Prostate gland (tissue), 2 donors: ENCODE data around the gene ANGPTL4. TPM values are rescaled to one million over a fixed set of nuclear protein-coding genes. Genes with fewer than 3 reads are reported as not detected.
A peak's percentile ranks its signal among the peaks of the same experiment; 100 is the strongest.
"Not testable (repeated sequence)": the region's sequence is repeated elsewhere in the genome, so short reads cannot be mapped to it uniquely, and the experiment has no call there.

ENCODE experiments used
- DNase-seq: peaks from one replicate; pipeline ENCODE4 v3.0.0-alpha.2; 2019; ENCODE audit warnings: low spot score
- H3K27ac ChIP-seq, 2 donors: fragments of 200-600 bp; sonication (generic); 2 replicates each; pipeline ENCODE4 v1.5.1; 2017 to 2019
- H3K27me3 ChIP-seq: fragments of 200-600 bp; sonication (generic); replicated peaks from 2 replicates; pipeline ENCODE4 v1.5.1; 2019; ENCODE audit not compliant: insufficient read depth
- H3K36me3 ChIP-seq, 2 donors: fragments of 200-600 bp; sonication (generic); 1 replicate in 1 of 2; 2 replicates in 1 of 2; pipeline versions ENCODE4 v1.5.1 to v1.8.1; 2017 to 2019
- H3K4me1 ChIP-seq: fragments of 200-600 bp; sonication (generic); replicated peaks from 2 replicates; pipeline ENCODE4 v1.5.1; 2019
- H3K4me3 ChIP-seq, 2 donors: fragments of 200-600 bp; sonication (generic); 2 replicates each; pipeline ENCODE4 v1.5.1; 2017 to 2019
- H3K9me3 ChIP-seq: fragments of 200-600 bp; sonication (generic); 2 replicates; pipeline ENCODE4 v1.5.1; 2017
- POLR2A ChIP-seq: fragments of 450-650 bp; IDR thresholded peaks from one replicate; pipeline ENCODE4 v1.6.1; 2016; ENCODE audit warnings: antibody characterized with exemption, mild to moderate bottlenecking
- POLR2AphosphoS5 ChIP-seq: sonication (generic); formaldehyde crosslinking; IDR thresholded peaks from one replicate; pipeline ENCODE4 v1.6.1; 2017; ENCODE audit warnings: antibody characterized with exemption
- WGBS: methylation state at CpG from one replicate; pipeline ENCODE4 v1.1.5; 2018; 5-methylcytosine and 5-hydroxymethylcytosine counted together
- intact Hi-C: fragments of 100-400 bp; cut with DNase I; formaldehyde crosslinking; loops from one replicate; pipeline ENCODE4 v1.14.2; 2022
- total RNA-seq, 2 donors: library from RNA; depleted of rRNA; stranded (reverse); fragments of >200 nt; gene quantifications; one replicate each; pipeline ENCODE4 v1.1.0, GENCODE V29; 2016
- TF ChIP-seq, protein P1 (sequence below), 4 experiments: fragments of 200-600 bp in 2 of 4; fragments of 450-650 bp in 2 of 4; sonication (generic) in 2 of 4; IDR thresholded peaks; 1 replicate in 3 of 4; 2 replicates in 1 of 4; pipeline ENCODE4 v1.5.1; 2016 to 2019; ENCODE audit warnings: antibody characterized with exemption in 4 of 4, mild to moderate bottlenecking in 2 of 4, moderate library complexity in 2 of 4

Gene ANGPTL4
- total RNA-seq, 2 donors from 2014 or later = 25.7 to 26.4 TPM

DNA sequence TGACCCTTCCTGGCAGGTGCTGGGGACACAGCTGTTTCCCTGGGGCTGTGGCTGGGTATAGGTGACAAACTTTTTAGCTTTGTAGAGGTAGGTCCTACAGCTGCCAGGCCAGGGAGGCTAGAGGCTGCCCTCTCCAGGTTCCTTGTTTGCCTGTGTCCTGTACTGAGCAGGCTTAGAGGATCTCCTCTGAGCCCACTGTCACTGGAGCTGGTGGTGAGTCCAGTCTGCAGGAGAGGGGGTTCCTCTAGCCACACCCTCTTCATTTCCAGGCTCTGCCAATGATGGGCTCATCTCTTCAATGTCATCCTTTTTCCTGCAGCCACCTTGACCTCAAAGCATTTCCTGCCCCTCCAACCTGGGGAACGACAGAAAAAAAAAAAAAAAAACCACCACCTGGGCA lies 13.6 kb downstream of the ANGPTL4 start:
- Histone ChIP-seq H3K4me1 (no peaks in the 10 kb centered on the region), H3K4me3 (no peak overlapping the region), H3K27ac (no peak overlapping the region), H3K27me3 (no peaks in the 10 kb centered on the region), H3K9me3 (no peaks in the 10 kb centered on the region), H3K36me3 (no peaks in the 10 kb centered on the region)
- WGBS = 65% methylated on average over 1 of the region's 1 CpG
- no peak for DNase-seq
- intact Hi-C loops = no loop called here
- TF ChIP-seq POLR2AphosphoS5 (no peak), POLR2A (no peak)
- TF ChIP-seq, protein P1, sequence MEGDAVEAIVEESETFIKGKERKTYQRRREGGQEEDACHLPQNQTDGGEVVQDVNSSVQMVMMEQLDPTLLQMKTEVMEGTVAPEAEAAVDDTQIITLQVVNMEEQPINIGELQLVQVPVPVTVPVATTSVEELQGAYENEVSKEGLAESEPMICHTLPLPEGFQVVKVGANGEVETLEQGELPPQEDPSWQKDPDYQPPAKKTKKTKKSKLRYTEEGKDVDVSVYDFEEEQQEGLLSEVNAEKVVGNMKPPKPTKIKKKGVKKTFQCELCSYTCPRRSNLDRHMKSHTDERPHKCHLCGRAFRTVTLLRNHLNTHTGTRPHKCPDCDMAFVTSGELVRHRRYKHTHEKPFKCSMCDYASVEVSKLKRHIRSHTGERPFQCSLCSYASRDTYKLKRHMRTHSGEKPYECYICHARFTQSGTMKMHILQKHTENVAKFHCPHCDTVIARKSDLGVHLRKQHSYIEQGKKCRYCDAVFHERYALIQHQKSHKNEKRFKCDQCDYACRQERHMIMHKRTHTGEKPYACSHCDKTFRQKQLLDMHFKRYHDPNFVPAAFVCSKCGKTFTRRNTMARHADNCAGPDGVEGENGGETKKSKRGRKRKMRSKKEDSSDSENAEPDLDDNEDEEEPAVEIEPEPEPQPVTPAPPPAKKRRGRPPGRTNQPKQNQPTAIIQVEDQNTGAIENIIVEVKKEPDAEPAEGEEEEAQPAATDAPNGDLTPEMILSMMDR (IDR thresholded peaks at IDR 0.05) = no peak

DNA sequence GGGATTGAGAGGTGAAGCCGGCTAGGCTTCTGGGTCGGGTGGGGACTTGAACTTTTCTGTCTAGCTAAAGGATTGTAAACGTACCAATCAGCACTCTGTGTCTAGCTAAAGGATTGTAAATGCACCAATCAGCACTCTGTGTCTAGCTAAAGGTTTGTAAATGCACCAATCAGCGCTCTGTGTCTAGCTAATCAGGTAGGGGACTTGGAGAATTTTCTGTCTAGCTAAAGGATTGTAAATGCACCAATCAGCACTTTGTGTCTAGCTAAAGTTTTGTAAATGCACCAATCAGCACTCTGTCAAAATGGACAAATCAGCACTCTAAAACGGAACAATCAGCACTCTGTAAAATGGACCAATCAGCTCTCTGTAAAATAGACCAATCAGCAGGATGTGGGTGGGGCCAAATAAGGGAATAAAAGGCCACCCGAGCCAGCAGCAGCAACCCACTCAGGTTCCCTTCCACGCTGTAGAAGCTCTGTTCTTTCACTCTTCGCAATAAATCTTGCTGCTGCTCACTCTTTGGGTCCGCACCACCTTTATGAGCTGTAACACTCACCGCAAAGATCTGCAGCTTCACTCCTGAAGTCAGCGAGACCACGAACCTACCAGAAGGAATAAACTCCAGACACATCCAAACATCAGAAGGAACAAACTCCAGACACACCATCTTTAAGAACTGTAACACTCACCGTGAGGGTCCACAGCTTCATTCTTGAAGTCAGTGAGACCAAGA lies 15.4 kb downstream of the ANGPTL4 start:
- H3K9me3 ChIP-seq, H3K36me3 ChIP-seq, H3K27me3 ChIP-seq, H3K4me1 ChIP-seq, DNase-seq, intact Hi-C loops, H3K4me3 ChIP-seq, H3K27ac ChIP-seq: not testable (repeated sequence)
- WGBS = 94% methylated on average over 13 of the region's 13 CpGs

DNA sequence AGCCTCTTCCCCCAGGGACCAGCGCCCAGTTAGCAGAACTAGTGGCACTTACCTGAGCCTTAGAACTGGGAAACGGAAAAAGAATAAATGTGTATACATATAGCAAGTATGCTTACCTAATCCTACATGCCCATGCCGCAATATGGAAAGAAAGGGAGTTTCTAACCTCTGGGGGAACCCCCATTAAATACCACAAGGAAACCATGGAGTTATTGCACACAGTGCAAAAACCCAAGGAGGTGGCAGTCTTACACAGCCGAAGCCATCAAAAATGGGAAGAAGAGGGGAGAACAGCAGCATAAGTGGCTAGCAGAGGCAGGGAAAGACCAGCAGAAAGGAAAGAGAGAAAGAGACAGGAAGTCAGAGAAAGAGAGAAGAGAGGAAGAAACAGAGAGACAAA lies 20.6 kb downstream of the ANGPTL4 start:
- H3K4me1 ChIP-seq, intact Hi-C loops, H3K27ac ChIP-seq, H3K27me3 ChIP-seq, H3K36me3 ChIP-seq, H3K9me3 ChIP-seq, H3K4me3 ChIP-seq, DNase-seq: not testable (repeated sequence)
- WGBS = 88% methylated on average over 4 of the region's 4 CpGs

DNA sequence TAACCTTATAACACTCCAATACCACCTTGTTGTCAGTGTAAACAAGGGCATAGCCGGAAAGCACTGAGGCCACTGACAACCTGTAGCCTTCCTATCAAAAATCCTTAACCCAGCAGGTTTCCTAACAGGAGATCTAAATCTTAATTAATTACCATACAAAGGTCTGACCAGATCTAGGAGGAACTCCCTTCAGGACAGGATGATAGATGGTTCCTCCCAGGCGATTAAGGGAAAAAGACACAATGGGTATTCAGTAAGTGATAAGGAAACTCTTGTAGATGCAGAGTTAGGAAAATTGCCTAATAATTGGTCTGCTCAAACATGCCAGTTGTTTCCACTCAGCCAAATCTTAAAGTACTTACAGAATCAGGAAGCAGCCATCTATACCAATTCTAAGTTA lies 21.1 kb downstream of the ANGPTL4 start:
- H3K4me3 ChIP-seq, H3K9me3 ChIP-seq, H3K4me1 ChIP-seq, H3K36me3 ChIP-seq, intact Hi-C loops, H3K27ac ChIP-seq, H3K27me3 ChIP-seq, DNase-seq: not testable (repeated sequence)
- WGBS = 47% methylated on average over 2 of the region's 2 CpGs

DNA sequence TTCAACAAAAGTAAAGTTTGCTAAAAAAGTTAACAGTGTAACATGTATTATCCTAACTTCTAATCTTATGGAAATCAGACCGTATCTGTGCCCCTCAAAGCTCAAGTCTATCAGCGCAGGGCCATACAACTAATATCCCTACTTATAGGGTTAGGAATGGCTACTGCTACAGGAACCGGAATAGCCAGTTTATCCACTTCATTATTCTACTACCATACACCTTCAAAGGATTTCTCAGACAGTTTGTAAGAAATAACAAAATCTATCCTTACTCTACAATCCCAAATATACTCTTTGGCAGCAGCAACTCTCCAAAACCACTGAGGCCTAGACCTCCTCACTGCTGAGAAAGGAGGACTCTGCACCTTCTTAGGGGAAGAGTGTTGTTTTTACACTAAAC lies 21.6 kb downstream of the ANGPTL4 start:
- DNase-seq, H3K27ac ChIP-seq: not testable (repeated sequence)

DNA sequence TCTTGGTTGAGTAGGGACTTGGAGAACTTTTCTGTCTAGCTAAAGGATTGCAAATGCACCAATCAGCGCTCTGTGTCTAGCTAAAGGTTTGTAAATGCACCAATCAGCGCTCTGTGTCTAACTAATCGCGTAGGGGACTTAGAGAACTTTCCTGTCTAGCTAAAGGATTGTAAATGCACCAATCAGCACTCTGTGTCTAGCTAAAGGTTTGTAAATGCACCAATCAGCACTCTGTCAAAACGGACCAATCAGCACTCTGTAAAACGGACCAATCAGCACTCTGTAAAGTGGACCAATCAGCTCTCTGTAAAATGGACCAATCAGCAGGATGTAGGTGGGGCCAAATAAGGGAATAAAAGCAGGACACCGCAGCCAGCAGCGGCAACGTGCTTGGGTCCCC lies 22.5 kb downstream of the ANGPTL4 start:
- WGBS = 87% methylated on average over 9 of the region's 9 CpGs
- H3K9me3 ChIP-seq, H3K4me1 ChIP-seq, DNase-seq, H3K36me3 ChIP-seq, H3K27me3 ChIP-seq, intact Hi-C loops, H3K4me3 ChIP-seq, H3K27ac ChIP-seq: not testable (repeated sequence)

More for the DNA sequence above, 21.6 kb downstream of the ANGPTL4 start:
- 66% methylated on average over 3 of the region's 3 CpGs for WGBS
- H3K27me3 ChIP-seq, H3K4me3 ChIP-seq, intact Hi-C loops, H3K4me1 ChIP-seq, H3K36me3 ChIP-seq, H3K9me3 ChIP-seq: not testable (repeated sequence)

DNA sequence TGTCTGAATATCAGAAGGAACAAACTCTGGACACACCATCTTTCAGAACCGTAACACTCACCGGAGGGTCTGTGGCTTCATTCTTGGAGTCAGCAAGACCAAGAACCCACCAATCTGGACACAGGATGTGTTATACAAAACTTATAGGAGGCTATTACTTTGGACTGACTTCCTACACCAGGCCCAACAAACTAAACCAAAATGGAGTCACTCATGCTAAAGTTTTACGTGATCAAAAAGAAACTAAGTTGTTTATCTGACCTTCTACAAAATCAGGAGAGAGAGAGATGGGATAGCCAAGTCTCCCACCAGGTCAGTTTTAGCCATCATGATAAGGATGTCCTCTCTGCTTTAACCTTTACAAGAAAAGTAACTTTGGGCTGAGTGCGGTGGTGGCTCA lies 23.0 kb downstream of the ANGPTL4 start:
- H3K9me3 ChIP-seq = no peaks in the 10 kb centered on the region
- peaks cover 7% of the 10 kb centered on the region for H3K4me1 ChIP-seq
- WGBS = 88% methylated on average over 4 of the region's 4 CpGs
- H3K27me3 ChIP-seq = no peaks in the 10 kb centered on the region
- DNase-seq = no peak
- H3K4me3 ChIP-seq = no peak overlapping the region
- intact Hi-C loops = no loop called here
- TF ChIP-seq POLR2A = no peak
- no peak for TF ChIP-seq POLR2AphosphoS5
- TF ChIP-seq, protein P1 (IDR thresholded peaks at IDR 0.05) = no peak
- no peaks in the 10 kb centered on the region for H3K36me3 ChIP-seq
- H3K27ac ChIP-seq = peak overlapping the region in 1 of 2 donors; percentile 100
